T-helper 2 cell treated with Interferon-gamma antibody and Interleukin-4, amounts not matched to agents 5 μg/mL and 100 μg/mL, for 36 hours (primary cell): ENCODE measurements around the gene C20orf96.
A peak's percentile ranks its signal among the peaks of the same experiment; 100 is the strongest.
"Not testable (repeated sequence)": the region's sequence is repeated elsewhere in the genome, so short reads cannot be mapped to it uniquely, and the experiment has no call there.

Experiments used
- DNase-seq: peaks from one replicate; pipeline ENCODE4 v3.0.0; 2021; ENCODE audit warnings: low spot score
- H3K27ac Mint-ChIP-seq: one replicate; pipeline ENCODE4 v1.8.0; 2021; ENCODE audit warnings: mild to moderate bottlenecking, mixed read lengths
- H3K27me3 Mint-ChIP-seq: one replicate; pipeline ENCODE4 v1.8.0; 2021; ENCODE audit warnings: low read depth, mixed read lengths
- H3K36me3 Mint-ChIP-seq: one replicate; pipeline ENCODE4 v1.8.0; 2021; ENCODE audit warnings: low read depth, mixed read lengths
- H3K4me1 Mint-ChIP-seq: one replicate; pipeline ENCODE4 v1.8.0; 2021; ENCODE audit warnings: low read depth, mixed read lengths
- H3K4me3 Mint-ChIP-seq: one replicate; pipeline ENCODE4 v1.8.0; 2022; ENCODE audit warnings: mild to moderate bottlenecking, moderate library complexity, mixed read lengths
- H3K9me3 Mint-ChIP-seq: one replicate; pipeline ENCODE4 v1.8.0; 2021; ENCODE audit warnings: mixed read lengths

C20orf96 gene

DNA sequence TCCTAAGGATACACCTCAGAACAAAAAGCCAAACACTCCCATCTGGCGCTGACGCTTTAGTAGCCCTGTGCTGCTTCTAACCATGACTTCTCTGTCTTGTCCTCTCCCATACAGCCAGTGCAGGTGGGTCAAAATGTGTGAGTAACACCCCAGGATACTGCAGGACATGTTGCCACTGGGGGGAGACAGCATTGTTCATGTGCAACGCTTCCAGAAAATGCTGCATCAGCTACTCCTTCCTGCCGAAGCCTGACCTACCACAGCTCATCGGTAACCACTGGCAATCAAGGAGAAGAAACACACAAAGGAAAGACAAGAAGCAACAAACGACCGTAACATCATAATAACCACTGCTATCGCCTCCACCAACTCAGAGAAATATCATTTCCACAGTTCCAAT, 31.6 kb downstream of the C20orf96 start:
- H3K4me1 Mint-ChIP-seq = peaks cover 13% of the 10 kb centered on the region
- no peaks in the 10 kb centered on the region for H3K27me3 Mint-ChIP-seq
- H3K9me3 Mint-ChIP-seq = no peaks in the 10 kb centered on the region
- H3K4me3 Mint-ChIP-seq = no peak overlapping the region
- no peak overlapping the region for H3K27ac Mint-ChIP-seq
- no peaks in the 10 kb centered on the region for H3K36me3 Mint-ChIP-seq
- no peak for DNase-seq

DNA sequence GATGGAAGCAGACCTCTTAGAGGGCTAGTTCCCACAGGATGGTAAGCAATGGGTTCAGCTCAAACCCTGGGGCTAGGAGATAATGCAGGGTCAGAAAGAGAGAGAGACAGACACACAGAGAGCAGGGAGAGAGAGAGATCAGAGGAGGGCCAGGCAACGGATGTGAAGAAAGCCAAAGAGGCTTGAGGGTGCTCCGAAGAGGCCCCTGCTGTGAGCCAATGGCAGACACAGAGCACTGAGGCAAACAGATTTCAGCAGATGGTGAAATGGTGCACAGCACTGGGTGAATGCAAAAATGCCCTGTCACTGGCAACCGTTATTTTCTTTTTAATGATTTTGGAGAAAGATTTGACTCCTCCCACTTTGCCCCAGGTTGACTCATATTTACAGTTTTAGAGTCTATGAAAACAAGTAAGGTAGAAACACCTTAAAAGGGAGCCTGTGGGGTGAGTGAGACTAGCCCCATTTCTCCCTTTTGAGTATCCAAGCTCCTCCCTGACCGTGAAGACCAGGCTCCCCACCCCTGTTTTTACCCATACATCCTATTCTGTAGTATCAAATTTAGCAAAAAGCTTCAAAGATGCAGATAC, 32.2 kb downstream of the C20orf96 start:
- peak overlapping the region; percentile 39 for H3K27ac Mint-ChIP-seq
- DNase-seq = no peak
- H3K9me3 Mint-ChIP-seq = no peaks in the 10 kb centered on the region
- peak overlapping the region; percentile 16 for H3K4me3 Mint-ChIP-seq
- H3K27me3 Mint-ChIP-seq = no peaks in the 10 kb centered on the region
- H3K4me1 Mint-ChIP-seq = peaks cover 13% of the 10 kb centered on the region
- no peaks in the 10 kb centered on the region for H3K36me3 Mint-ChIP-seq

DNA sequence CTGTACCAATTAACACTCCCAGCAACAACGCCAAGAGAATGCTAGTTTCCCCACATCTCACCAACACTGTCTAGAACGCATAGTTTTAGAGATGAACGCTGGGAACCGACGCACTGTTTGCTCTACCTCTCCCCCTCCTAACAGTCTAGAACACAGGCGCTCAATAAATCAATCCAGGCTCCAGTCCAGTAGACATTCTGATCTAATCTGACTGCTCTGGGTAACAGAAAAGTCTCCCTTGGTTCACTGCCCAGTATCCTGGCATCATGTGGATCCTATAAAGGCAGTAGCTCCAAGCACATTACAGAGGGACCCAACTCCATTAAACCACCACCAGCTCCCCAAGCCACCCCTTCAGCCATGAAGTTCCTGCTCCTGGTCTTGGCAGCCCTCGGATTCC, 33.1 kb downstream of the C20orf96 start, which contains the start of gene DEFB132:
TSS of gene DEFB132 (plus strand) at position 306 of the 400 bp plus-strand sequence. CDS start at position 361, 55 bp downstream.
- no peaks in the 10 kb centered on the region for H3K9me3 Mint-ChIP-seq
- no peaks in the 10 kb centered on the region for H3K27me3 Mint-ChIP-seq
- H3K4me1 Mint-ChIP-seq = peaks cover 13% of the 10 kb centered on the region
- peak within 1 kb of the TSS; percentile 39 for H3K27ac Mint-ChIP-seq
- H3K36me3 Mint-ChIP-seq = no peaks in the 10 kb centered on the region
- no peak for DNase-seq
- H3K4me3 Mint-ChIP-seq = no peak within 1 kb of the TSS

- not testable (repeated sequence) for H3K4me3 Mint-ChIP-seq, H3K27me3 Mint-ChIP-seq, H3K36me3 Mint-ChIP-seq
These were observed 37.1 kb downstream of the C20orf96 start for GRCh38 chr20:253447-253846.

DNA sequence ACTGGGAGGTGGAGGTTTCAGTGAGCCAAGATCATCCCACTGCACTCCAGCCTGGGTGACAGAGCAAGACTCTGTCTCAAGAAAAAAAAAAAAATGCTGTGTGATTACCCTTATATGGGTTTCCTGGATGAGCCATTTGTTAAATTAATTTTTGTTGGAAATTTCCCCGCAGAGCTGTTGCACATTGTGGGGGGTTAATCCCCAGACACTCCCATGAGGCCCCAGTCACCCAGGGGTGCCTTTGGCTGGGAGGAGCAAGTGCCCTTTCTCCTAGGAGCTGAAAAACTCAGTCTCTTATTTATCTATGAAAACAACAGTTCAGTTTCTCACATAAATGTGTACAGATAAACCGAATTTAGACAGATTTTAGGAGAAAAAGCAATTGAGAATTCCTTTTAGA, 37.7 kb downstream of the C20orf96 start:
- no peaks in the 10 kb centered on the region for H3K27me3 Mint-ChIP-seq
- H3K4me3 Mint-ChIP-seq = no peak overlapping the region
- no peaks in the 10 kb centered on the region for H3K36me3 Mint-ChIP-seq
- H3K4me1 Mint-ChIP-seq = peaks cover 9% of the 10 kb centered on the region
- no peak overlapping the region for H3K27ac Mint-ChIP-seq
- DNase-seq = no peak
- no peaks in the 10 kb centered on the region for H3K9me3 Mint-ChIP-seq

More at GRCh38 chr20:253447-253846, 37.1 kb downstream of the C20orf96 start:
- H3K4me1 Mint-ChIP-seq = peaks cover 13% of the 10 kb centered on the region
- H3K9me3 Mint-ChIP-seq, H3K27ac Mint-ChIP-seq, DNase-seq: not testable (repeated sequence)

GRCh38 chr20:251354-251753, 39.2 kb downstream of the C20orf96 start:
- no peaks in the 10 kb centered on the region for H3K36me3 Mint-ChIP-seq
- no peak overlapping the region for H3K27ac Mint-ChIP-seq
- no peaks in the 10 kb centered on the region for H3K9me3 Mint-ChIP-seq
- peaks cover 9% of the 10 kb centered on the region for H3K4me1 Mint-ChIP-seq
- no peak for DNase-seq
- no peak overlapping the region for H3K4me3 Mint-ChIP-seq
- no peaks in the 10 kb centered on the region for H3K27me3 Mint-ChIP-seq

DNA sequence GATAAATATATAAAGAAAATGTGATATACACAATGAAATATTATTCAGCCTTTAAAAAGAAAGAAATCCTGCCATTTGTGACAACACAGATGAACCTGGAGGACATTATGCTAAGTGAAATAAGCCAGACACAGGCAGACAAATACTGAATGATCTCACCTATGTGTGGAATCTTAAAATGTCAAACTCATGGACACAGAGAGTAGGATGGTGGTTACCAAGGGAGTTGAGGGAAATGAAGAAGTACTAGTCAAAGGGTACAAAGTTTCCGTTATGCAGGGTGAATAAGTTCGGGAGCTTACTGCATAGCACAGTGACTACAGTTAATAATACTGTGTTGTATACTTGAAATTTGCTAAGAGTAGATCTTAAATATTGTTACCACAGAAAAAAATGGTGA, 47.6 kb downstream of the C20orf96 start:
- Mint-ChIP-seq H3K27ac (no peak overlapping the region), H3K4me3 (no peak overlapping the region), H3K36me3 (no peaks in the 10 kb centered on the region), H3K9me3 (no peaks in the 10 kb centered on the region), H3K27me3 (peaks cover 22% of the 10 kb centered on the region), H3K4me1 (peaks cover 8% of the 10 kb centered on the region)
- DNase-seq = no peak

DNA sequence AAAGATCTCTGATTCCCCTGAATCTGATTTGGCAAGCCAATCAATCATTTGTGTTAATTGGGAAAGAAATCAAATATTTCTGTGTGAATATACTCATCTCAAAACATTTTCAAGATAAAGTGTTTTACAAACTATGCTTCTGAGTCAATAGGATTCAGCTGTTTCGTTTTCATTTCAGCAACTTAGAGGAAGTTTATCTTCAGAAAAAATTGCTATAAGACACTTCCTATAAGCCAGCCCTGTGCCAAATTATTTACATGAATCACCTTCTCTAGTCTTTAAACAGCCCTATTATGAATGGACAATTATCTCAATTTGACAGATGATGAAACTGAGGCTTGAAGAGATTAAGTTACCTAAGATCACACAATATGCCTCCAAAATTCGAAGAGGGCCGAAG, 52.6 kb downstream of the C20orf96 start:
- no peak for DNase-seq
- peaks cover 8% of the 10 kb centered on the region for H3K27me3 Mint-ChIP-seq
- H3K36me3 Mint-ChIP-seq = no peaks in the 10 kb centered on the region
- H3K9me3 Mint-ChIP-seq = no peaks in the 10 kb centered on the region
- peaks cover 14% of the 10 kb centered on the region for H3K4me1 Mint-ChIP-seq
- peak overlapping the region; percentile 94 for H3K27ac Mint-ChIP-seq
- H3K4me3 Mint-ChIP-seq = peak overlapping the region; percentile 80

- Mint-ChIP-seq H3K27ac (peak overlapping the region; percentile 94), H3K36me3 (no peaks in the 10 kb centered on the region), H3K4me1 (peaks cover 14% of the 10 kb centered on the region), H3K4me3 (peak overlapping the region; percentile 80), H3K9me3 (no peaks in the 10 kb centered on the region), H3K27me3 (peaks cover 6% of the 10 kb centered on the region)
- peak; percentile 60 for DNase-seq
These were observed 53.1 kb downstream of the C20orf96 start for GRCh38 chr20:237489-237888.

GRCh38 chr20:235891-236290, 54.7 kb downstream of the C20orf96 start:
- H3K9me3 Mint-ChIP-seq = no peaks in the 10 kb centered on the region
- no peak overlapping the region for H3K27ac Mint-ChIP-seq
- H3K4me1 Mint-ChIP-seq = peaks cover 14% of the 10 kb centered on the region
- H3K27me3 Mint-ChIP-seq = no peaks in the 10 kb centered on the region
- no peak overlapping the region for H3K4me3 Mint-ChIP-seq
- no peak for DNase-seq
- H3K36me3 Mint-ChIP-seq = no peaks in the 10 kb centered on the region

GRCh38 chr20:227439-228105, 63.0 kb downstream of the C20orf96 start:
- Mint-ChIP-seq H3K27ac (no peak overlapping the region), H3K36me3 (peaks cover 3% of the 10 kb centered on the region), H3K4me1 (peaks cover 8% of the 10 kb centered on the region), H3K27me3 (peaks cover 12% of the 10 kb centered on the region), H3K4me3 (no peak overlapping the region), H3K9me3 (peaks cover 3% of the 10 kb centered on the region)
- DNase-seq = no peak

GRCh38 chr20:226958-227357, 63.6 kb downstream of the C20orf96 start, which contains the start of gene DEFB129:
DEFB129 (plus strand) TSS chr20:227258; CDS start chr20:227289, 31 bp downstream.
- H3K9me3 Mint-ChIP-seq = peaks cover 3% of the 10 kb centered on the region
- H3K27me3 Mint-ChIP-seq = peaks cover 16% of the 10 kb centered on the region
- H3K27ac Mint-ChIP-seq = no peak within 1 kb of the TSS
- H3K36me3 Mint-ChIP-seq = peaks cover 3% of the 10 kb centered on the region
- peaks cover 8% of the 10 kb centered on the region for H3K4me1 Mint-ChIP-seq
- H3K4me3 Mint-ChIP-seq = no peak within 1 kb of the TSS
- DNase-seq = no peak

DNA sequence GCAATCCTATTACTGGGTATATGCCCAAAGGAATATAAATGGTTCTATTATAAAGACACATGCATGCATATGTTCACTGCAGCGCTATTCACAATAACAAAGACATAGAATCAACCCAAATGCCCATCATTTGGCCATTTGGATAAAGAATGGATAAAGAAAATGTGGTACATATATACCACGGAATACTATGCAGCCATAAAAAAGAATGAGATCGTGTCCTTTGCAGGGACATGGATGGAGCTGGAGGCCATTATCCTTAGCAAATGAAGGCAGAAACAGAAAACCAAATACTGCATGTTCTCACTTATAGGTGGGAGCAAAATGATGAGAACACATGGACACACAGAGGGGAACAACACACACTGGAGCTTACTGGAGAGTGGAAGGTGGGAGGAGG, 64.7 kb downstream of the C20orf96 start:
- not testable (repeated sequence) for H3K36me3 Mint-ChIP-seq

GRCh38 chr20:221258-221830, 69.2 kb downstream of the C20orf96 start:
- no peak overlapping the region for H3K4me3 Mint-ChIP-seq
- H3K27me3 Mint-ChIP-seq = peaks cover 37% of the 10 kb centered on the region
- no peak for DNase-seq

More for the DNA sequence above, 64.7 kb downstream of the C20orf96 start:
- H3K27me3 Mint-ChIP-seq = peaks cover 22% of the 10 kb centered on the region
- not testable (repeated sequence) for H3K27ac Mint-ChIP-seq, H3K4me1 Mint-ChIP-seq, DNase-seq, H3K9me3 Mint-ChIP-seq, H3K4me3 Mint-ChIP-seq

More at GRCh38 chr20:221258-221830, 69.2 kb downstream of the C20orf96 start:
- Mint-ChIP-seq H3K4me1 (no peaks in the 10 kb centered on the region), H3K9me3 (peaks cover 3% of the 10 kb centered on the region), H3K36me3 (peaks cover 3% of the 10 kb centered on the region), H3K27ac (no peak overlapping the region)
